Activated T-cell treated with anti-CD3 and anti-CD28 coated beads for 24 hours (primary cell): ENCODE measurements around the gene NR2C1.
"Not testable (repeated sequence)": the region's sequence is repeated elsewhere in the genome, so short reads cannot be mapped to it uniquely, and the experiment has no call there.

Experiments used
- DNase-seq: peaks from one replicate; pipeline ENCODE4 v3.0.0-alpha.2; 2020; ENCODE audit warnings: low read depth

Gene NR2C1

GRCh38 chr12:95072900-95073697 lies at the start of gene NR2C1:
Gene NR2C1, minus strand, starts transcription at chr12:95073618. Its CDS starts 6,234 bp downstream, at chr12:95067384.
- peak; percentile 89 for DNase-seq

- DNase-seq: no peak
Observed at GRCh38 chr12:95118788-95119179, 45.4 kb upstream of the NR2C1 start.

- DNase-seq: no peak
Observed at GRCh38 chr12:95118138-95118787, 44.8 kb upstream of the NR2C1 start.

GRCh38 chr12:95117178-95117599 lies 43.8 kb upstream of the NR2C1 start:
- DNase-seq: peak; percentile 49

- no peak for DNase-seq
Observed at GRCh38 chr12:95116773-95117172, 43.4 kb upstream of the NR2C1 start.

- DNase-seq: no peak
Observed at GRCh38 chr12:95116341-95116740, 42.9 kb upstream of the NR2C1 start.

- DNase-seq: no peak
Observed at GRCh38 chr12:95115641-95116040, 42.2 kb upstream of the NR2C1 start.

GRCh38 chr12:95114766-95115405 lies 41.5 kb upstream of the NR2C1 start:
- DNase-seq: no peak

GRCh38 chr12:95107362-95107761 lies 33.9 kb upstream of the NR2C1 start:
- DNase-seq: no peak

- DNase-seq: no peak
Observed at GRCh38 chr12:95105540-95105939, 32.1 kb upstream of the NR2C1 start.

GRCh38 chr12:95104919-95105452 lies 31.6 kb upstream of the NR2C1 start:
- no peak for DNase-seq

GRCh38 chr12:95102916-95103671 lies 29.7 kb upstream of the NR2C1 start:
- DNase-seq: peak; percentile 30

GRCh38 chr12:95101957-95102356 lies 28.5 kb upstream of the NR2C1 start:
- DNase-seq: not testable (repeated sequence)

- no peak for DNase-seq
Observed at GRCh38 chr12:95100264-95101190, 27.1 kb upstream of the NR2C1 start.

GRCh38 chr12:95099270-95099790 lies 25.9 kb upstream of the NR2C1 start:
- no peak for DNase-seq

GRCh38 chr12:95096852-95097251 lies 23.4 kb upstream of the NR2C1 start:
- no peak for DNase-seq

- DNase-seq: no peak
Observed at GRCh38 chr12:95096378-95096777, 23.0 kb upstream of the NR2C1 start.

GRCh38 chr12:95095866-95096265 lies 22.4 kb upstream of the NR2C1 start:
- not testable (repeated sequence) for DNase-seq

GRCh38 chr12:95089462-95089861 lies 16.0 kb upstream of the NR2C1 start:
- DNase-seq: no peak

- no peak for DNase-seq
Observed at GRCh38 chr12:95088379-95088778, 15.0 kb upstream of the NR2C1 start.

GRCh38 chr12:95085612-95086011 lies 12.2 kb upstream of the NR2C1 start:
- no peak for DNase-seq
